NCI-H510A treated with DMSO at 0.1 percent for 48 hours (cell line): Measurements from ENCODE around the gene F2RL2.

Experiments
- DNase-seq: peaks from one replicate; lab custom pipeline; 2025; lab: John Stamatoyannopoulos, UW

Gene F2RL2

GRCh38 chr5:76583163-76584047 lies 39.8 kb downstream of the F2RL2 start:
- DNase-seq: no peak

DNA sequence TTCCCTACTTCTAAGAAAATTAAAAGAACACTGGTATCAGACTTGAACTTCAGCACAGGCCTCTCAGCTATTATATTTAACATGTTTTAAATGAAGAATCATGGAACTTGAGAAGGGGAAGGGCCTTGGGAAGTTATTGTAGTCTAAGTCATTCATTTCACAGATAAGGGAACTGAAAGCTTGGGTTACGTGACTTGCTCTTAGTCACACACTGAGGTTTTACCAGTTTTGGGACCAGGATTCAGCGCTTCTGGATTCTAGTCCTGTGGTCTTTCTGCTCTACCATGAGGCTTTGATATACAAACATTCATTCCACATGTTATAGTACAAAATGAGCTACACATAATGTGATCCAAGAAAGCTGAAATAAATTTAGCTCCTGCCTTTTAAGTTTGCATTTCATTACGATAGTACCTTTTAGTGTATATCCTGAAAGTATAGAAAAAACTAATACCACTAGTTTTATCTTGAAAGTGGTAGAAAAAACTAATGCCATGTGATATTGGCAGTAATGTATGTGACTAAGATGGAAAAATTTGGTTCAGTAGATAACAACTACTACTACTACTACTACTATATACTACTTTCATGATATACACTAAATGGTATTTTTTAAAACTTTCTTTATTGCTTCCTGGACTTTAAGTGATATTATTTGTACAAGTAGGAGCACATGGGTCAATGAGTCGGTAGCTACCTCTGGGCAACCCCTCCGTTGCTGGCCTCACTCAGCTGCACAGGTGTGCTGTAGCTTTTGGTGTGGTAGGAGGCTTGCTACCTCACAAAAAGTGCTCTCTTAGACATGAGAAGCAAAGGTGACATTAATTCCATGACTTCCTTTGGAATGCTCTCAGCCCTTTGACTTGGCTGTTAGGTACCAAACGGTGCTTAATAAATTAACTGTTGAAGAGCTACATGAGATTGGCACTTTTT lies 40.7 kb downstream of the F2RL2 start:
- no peak for DNase-seq

- no peak for DNase-seq
Measured at GRCh38 chr5:76580981-76581380, 42.2 kb downstream of the F2RL2 start.

DNA sequence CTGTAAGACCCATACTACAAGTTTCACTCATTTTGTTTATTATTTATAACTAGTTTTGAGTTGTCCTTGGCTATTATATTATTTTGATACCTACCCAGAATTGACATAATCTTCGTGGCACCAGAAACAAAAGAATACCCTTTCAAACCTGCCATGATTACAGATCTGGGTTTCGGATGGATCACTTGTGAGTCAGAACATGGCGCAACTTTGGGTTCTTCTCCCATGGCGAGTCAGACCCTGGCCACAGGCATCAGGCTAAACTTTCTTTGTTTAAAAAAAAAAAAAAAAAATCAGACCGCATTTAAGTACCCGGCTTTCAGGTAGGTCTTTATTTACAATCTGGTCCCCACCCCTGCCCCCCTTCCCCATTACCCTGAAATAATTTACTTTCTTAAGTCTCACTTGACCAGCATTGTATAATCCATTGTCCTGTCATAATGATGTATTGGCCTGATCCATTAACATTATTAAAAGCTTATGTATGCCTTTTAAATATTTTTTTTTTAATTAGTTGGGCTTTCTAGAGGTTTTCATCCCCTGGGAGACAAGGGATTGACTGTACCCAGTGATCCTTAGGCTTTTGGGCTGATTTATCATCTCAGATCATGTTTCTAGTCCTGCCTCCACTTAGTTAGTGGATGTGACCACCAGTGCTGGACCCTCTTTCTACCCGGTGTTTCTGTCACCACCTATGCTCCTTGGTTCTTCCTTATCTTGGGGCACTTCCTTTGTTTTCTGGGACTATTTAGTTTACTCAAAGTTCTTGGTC lies 43.9 kb downstream of the F2RL2 start:
- DNase-seq: no peak

DNA sequence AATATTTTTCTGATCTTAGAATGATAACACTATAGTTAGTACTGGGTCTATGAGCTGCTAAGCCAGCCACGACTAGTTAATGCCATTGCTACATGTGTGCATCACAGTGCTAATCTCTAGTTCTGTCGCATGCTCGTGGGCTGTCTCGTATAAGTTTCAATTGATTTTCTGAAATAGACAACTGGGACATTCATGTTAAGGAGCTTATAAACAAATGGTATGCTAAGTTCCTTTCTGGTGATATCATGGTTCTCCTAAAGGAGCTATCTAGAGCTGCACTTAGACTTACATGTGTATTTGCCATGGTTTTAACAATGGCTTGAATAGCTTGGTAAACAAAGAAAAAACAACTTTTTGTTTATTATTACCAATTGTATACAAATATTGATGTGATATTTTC lies 46.2 kb downstream of the F2RL2 start:
- no peak for DNase-seq

GRCh38 chr5:76576450-76576849 lies 46.8 kb downstream of the F2RL2 start:
- no peak for DNase-seq

GRCh38 chr5:76571559-76571958 lies 51.6 kb downstream of the F2RL2 start:
- no peak for DNase-seq

DNA sequence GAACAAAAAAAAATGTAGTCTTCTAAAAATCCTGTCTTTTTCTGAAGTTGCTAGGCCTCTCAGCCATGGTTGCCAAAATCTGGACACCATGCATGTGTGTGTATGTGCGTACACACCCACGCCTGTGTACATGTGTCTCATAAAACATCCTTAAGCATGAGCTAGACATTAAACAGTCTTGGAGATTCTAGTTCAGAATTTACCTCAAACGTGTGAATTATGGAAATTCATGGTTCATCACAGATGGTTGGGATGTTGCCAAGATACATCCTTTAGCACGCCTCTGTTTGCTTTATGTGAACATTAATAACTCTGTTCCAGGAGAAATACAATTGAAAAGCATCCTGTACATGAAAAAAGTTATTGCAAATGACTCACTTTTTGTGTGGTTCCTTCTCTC lies 53.0 kb downstream of the F2RL2 start:
- no peak for DNase-seq
